IPS-18a (cell line): Measurements from ENCODE around the gene JOSD2.
"Not testable (repeated sequence)": the region's sequence is repeated elsewhere in the genome, so short reads cannot be mapped to it uniquely, and the experiment has no call there.

Experiments used
- H3K27ac ChIP-seq: one replicate; pipeline ENCODE4 v1.5.1; 2013; ENCODE audit warnings: low read length
- H3K27me3 ChIP-seq: one replicate; pipeline ENCODE4 v1.6.1; 2013; ENCODE audit warnings: mild to moderate bottlenecking, low read length; ENCODE audit not compliant: control insufficient read depth, insufficient read depth
- H3K36me3 ChIP-seq: one replicate; pipeline ENCODE4 v1.6.1; 2013; ENCODE audit warnings: low read depth, low read length; ENCODE audit not compliant: control insufficient read depth
- H3K4me1 ChIP-seq: one replicate; pipeline ENCODE4 v1.6.1; 2013; ENCODE audit warnings: low read depth, low read length; ENCODE audit not compliant: control insufficient read depth
- H3K4me3 ChIP-seq: one replicate; pipeline ENCODE4 v1.5.1; 2013; ENCODE audit warnings: low read length
- H3K9ac ChIP-seq: one replicate; pipeline ENCODE4 v1.6.1; 2013; ENCODE audit warnings: mild to moderate bottlenecking, low read length, moderate library complexity
- H3K9me3 ChIP-seq: one replicate; pipeline ENCODE4 v1.6.1; 2013; ENCODE audit warnings: low read depth, low read length; ENCODE audit not compliant: control insufficient read depth

The JOSD2 gene

GRCh38 chr19:50475736-50476223 is 35.2 kb downstream of the JOSD2 start:
- no peaks in the 10 kb centered on the region for H3K27me3 ChIP-seq
- H3K27ac ChIP-seq: no peak overlapping the region
- H3K36me3 ChIP-seq: peaks cover 11% of the 10 kb centered on the region
- H3K4me3 ChIP-seq: peak overlapping the region; percentile 11
- no peak overlapping the region for H3K9ac ChIP-seq
- no peaks in the 10 kb centered on the region for H3K9me3 ChIP-seq
- peaks cover 5% of the 10 kb centered on the region for H3K4me1 ChIP-seq

GRCh38 chr19:50475101-50475568 is 35.9 kb downstream of the JOSD2 start:
- Histone ChIP-seq H3K4me3 (no peak overlapping the region), H3K36me3 (peaks cover 11% of the 10 kb centered on the region), H3K9ac (no peak overlapping the region), H3K4me1 (peaks cover 5% of the 10 kb centered on the region), H3K27ac (no peak overlapping the region), H3K27me3 (no peaks in the 10 kb centered on the region), H3K9me3 (no peaks in the 10 kb centered on the region)

- H3K4me1 ChIP-seq, H3K36me3 ChIP-seq, H3K4me3 ChIP-seq, H3K27me3 ChIP-seq, H3K9ac ChIP-seq, H3K9me3 ChIP-seq, H3K27ac ChIP-seq: not testable (repeated sequence)
Measured at GRCh38 chr19:50473336-50473735, 37.7 kb downstream of the JOSD2 start.

GRCh38 chr19:50468818-50469217 is 42.2 kb downstream of the JOSD2 start:
- Histone ChIP-seq H3K9me3 (no peaks in the 10 kb centered on the region), H3K27ac (no peak overlapping the region), H3K27me3 (no peaks in the 10 kb centered on the region)

GRCh38 chr19:50467566-50467965 is 43.4 kb downstream of the JOSD2 start:
- H3K4me3 ChIP-seq: no peak overlapping the region

More at GRCh38 chr19:50468818-50469217, 42.2 kb downstream of the JOSD2 start:
- H3K9ac ChIP-seq: no peak overlapping the region
- H3K4me1 ChIP-seq: peaks cover 6% of the 10 kb centered on the region
- no peak overlapping the region for H3K4me3 ChIP-seq
- no peaks in the 10 kb centered on the region for H3K36me3 ChIP-seq

GRCh38 chr19:50466706-50467039 is 44.3 kb downstream of the JOSD2 start:
- no peak overlapping the region for H3K9ac ChIP-seq
- H3K36me3 ChIP-seq: no peaks in the 10 kb centered on the region
- no peaks in the 10 kb centered on the region for H3K9me3 ChIP-seq
- no peak overlapping the region for H3K27ac ChIP-seq
- peaks cover 6% of the 10 kb centered on the region for H3K4me1 ChIP-seq
- no peaks in the 10 kb centered on the region for H3K27me3 ChIP-seq
- H3K4me3 ChIP-seq: no peak overlapping the region

More at GRCh38 chr19:50467566-50467965, 43.4 kb downstream of the JOSD2 start:
- Histone ChIP-seq H3K9ac (no peak overlapping the region), H3K27ac (no peak overlapping the region), H3K27me3 (no peaks in the 10 kb centered on the region), H3K36me3 (no peaks in the 10 kb centered on the region), H3K9me3 (no peaks in the 10 kb centered on the region), H3K4me1 (peaks cover 6% of the 10 kb centered on the region)

GRCh38 chr19:50465986-50466705 is 44.8 kb downstream of the JOSD2 start:
- Histone ChIP-seq H3K9ac (no peak overlapping the region), H3K4me3 (no peak overlapping the region), H3K27me3 (no peaks in the 10 kb centered on the region)

GRCh38 chr19:50465000-50465399 is 46.0 kb downstream of the JOSD2 start:
- Histone ChIP-seq H3K27me3 (no peaks in the 10 kb centered on the region), H3K4me3 (no peak overlapping the region), H3K9me3 (no peaks in the 10 kb centered on the region)

More at GRCh38 chr19:50465986-50466705, 44.8 kb downstream of the JOSD2 start:
- H3K27ac ChIP-seq: no peak overlapping the region
- H3K4me1 ChIP-seq: peaks cover 6% of the 10 kb centered on the region
- H3K36me3 ChIP-seq: no peaks in the 10 kb centered on the region
- no peaks in the 10 kb centered on the region for H3K9me3 ChIP-seq

GRCh38 chr19:50464348-50464747 is 46.6 kb downstream of the JOSD2 start:
- Histone ChIP-seq H3K4me3 (no peak overlapping the region), H3K9ac (no peak overlapping the region), H3K27ac (no peak overlapping the region), H3K36me3 (no peaks in the 10 kb centered on the region), H3K4me1 (peaks cover 6% of the 10 kb centered on the region), H3K27me3 (no peaks in the 10 kb centered on the region), H3K9me3 (no peaks in the 10 kb centered on the region)

More at GRCh38 chr19:50465000-50465399, 46.0 kb downstream of the JOSD2 start:
- Histone ChIP-seq H3K27ac (no peak overlapping the region), H3K4me1 (peaks cover 6% of the 10 kb centered on the region), H3K9ac (no peak overlapping the region), H3K36me3 (no peaks in the 10 kb centered on the region)

- Histone ChIP-seq H3K9me3 (no peaks in the 10 kb centered on the region), H3K4me3 (no peak overlapping the region), H3K9ac (no peak overlapping the region), H3K27me3 (no peaks in the 10 kb centered on the region), H3K4me1 (peaks cover 6% of the 10 kb centered on the region), H3K36me3 (no peaks in the 10 kb centered on the region), H3K27ac (no peak overlapping the region)
Measured at GRCh38 chr19:50462970-50463369, 48.0 kb downstream of the JOSD2 start.

GRCh38 chr19:50461066-50461875 is 49.7 kb downstream of the JOSD2 start:
- Histone ChIP-seq H3K27me3 (no peaks in the 10 kb centered on the region), H3K9ac (no peak overlapping the region), H3K36me3 (no peaks in the 10 kb centered on the region), H3K4me3 (no peak overlapping the region), H3K4me1 (peaks cover 6% of the 10 kb centered on the region), H3K27ac (no peak overlapping the region), H3K9me3 (no peaks in the 10 kb centered on the region)
